ENCODE results near the gene BAZ1B. TPM values are rescaled to one million over a fixed set of nuclear protein-coding genes. Genes with fewer than 3 reads are reported as not detected.
A peak's percentile ranks its signal among the peaks of the same experiment; 100 is the strongest.
"Not testable (repeated sequence)": the region's sequence is repeated elsewhere in the genome, so short reads cannot be mapped to it uniquely, and the experiment has no call there.

BAZ1B gene
- total RNA-seq, 4 donors from 2014 or later, result 18.8 to 40.4 (median 27.4) TPM

GRCh38 chr7:73526896-73527821 lies 5.1 kb upstream of the BAZ1B start:
- H3K4me1 ChIP-seq, result peaks cover 4 to 20% (median 7%) of the 10 kb centered on the region in 3 donors
- H3K27ac ChIP-seq, result no peak overlapping the region
- H3K36me3 ChIP-seq, result no peaks in the 10 kb centered on the region
- H3K9me3 ChIP-seq, result no peaks in the 10 kb centered on the region
- TF ChIP-seq POLR2A (IDR thresholded peaks at IDR 0.05), result no peak
- TF ChIP-seq CTCF (IDR thresholded peaks at IDR 0.05), result no peak
- no peaks in the 10 kb centered on the region for H3K27me3 ChIP-seq
- 60 to 63% methylated on average over 5 to 8 of the region's 8 CpGs for WGBS, 2 donors
- no peak overlapping the region for H3K4me3 ChIP-seq
- DNase-seq, result no peak
- intact Hi-C loops (cut with DNase I), result no loop called here

GRCh38 chr7:73526158-73526494 lies 4.0 kb upstream of the BAZ1B start:
- intact Hi-C loops (cut with DNase I); H3K27me3 ChIP-seq; H3K4me3 ChIP-seq; H3K36me3 ChIP-seq; H3K9me3 ChIP-seq; DNase-seq: not testable (repeated sequence)
- Histone ChIP-seq H3K27ac (peak overlapping the region in 1 of 4 donors; percentile 10), H3K4me1 (peaks cover 4 to 21% (median 7%) of the 10 kb centered on the region in 3 donors)
- WGBS, 2 donors, result 54 to 75% methylated on average over 1 of the region's 1 CpG

GRCh38 chr7:73521636-73522104 lies 423 bp downstream of the BAZ1B start:
- TF ChIP-seq CTCF (IDR thresholded peaks at IDR 0.05), result no peak
- TF ChIP-seq POLR2A (IDR thresholded peaks at IDR 0.05), result no peak
- intact Hi-C loops (cut with DNase I), result loop anchor here (5.0 kb wide), 1 partner anchor 36 kb away; the partner anchor contains the start of gene BCL7B
- no peak for DNase-seq
- Histone ChIP-seq H3K27me3 (no peaks in the 10 kb centered on the region), H3K9me3 (no peaks in the 10 kb centered on the region), H3K4me1 (peaks cover 21 to 61% (median 34%) of the 10 kb centered on the region in 3 donors), H3K4me3 (peak overlapping the region; percentile 59 to 95 (median 85)), H3K36me3 (peaks cover 0 to 10% (median 0%) of the 10 kb centered on the region in 3 donors), H3K27ac (peak overlapping the region; percentile 92 to 99 (median 94))
- WGBS, 2 donors, result no CpG with 5 or more reads among the region's 62 CpGs

GRCh38 chr7:73520673-73521635 lies 1.1 kb downstream of the BAZ1B start:
- no peak for DNase-seq
- H3K36me3 ChIP-seq, result peaks cover 0 to 17% (median 0%) of the 10 kb centered on the region in 3 donors
- no peaks in the 10 kb centered on the region for H3K9me3 ChIP-seq
- no peaks in the 10 kb centered on the region for H3K27me3 ChIP-seq
- TF ChIP-seq CTCF (IDR thresholded peaks at IDR 0.05) (no peak), POLR2A (IDR thresholded peaks at IDR 0.05) (no peak)
- H3K27ac ChIP-seq, result peak overlapping the region; percentile 92 to 99 (median 94)
- peaks cover 21 to 56% (median 34%) of the 10 kb centered on the region in 3 donors for H3K4me1 ChIP-seq
- 0 to 1% methylated on average over 20 to 22 of the region's 36 CpGs for WGBS, 2 donors
- intact Hi-C loops (cut with DNase I), result loop anchor here (5.0 kb wide), 1 partner anchor 36 kb away; the partner anchor contains the start of gene BCL7B
- peak overlapping the region; percentile 59 to 95 (median 85) for H3K4me3 ChIP-seq

Data from esophagus squamous epithelium (tissue), 5 donors.